Measurements from ENCODE around the gene MFSD6. TPM values are rescaled to one million over a fixed set of nuclear protein-coding genes. Genes with fewer than 3 reads are reported as not detected.

The MFSD6 gene
- total RNA-seq, 3 donors from 2014 or later (not counting 1 experiment from before 2014, with no cell fraction given): 36.7 to 50.5 (median 48.0) TPM

DNA sequence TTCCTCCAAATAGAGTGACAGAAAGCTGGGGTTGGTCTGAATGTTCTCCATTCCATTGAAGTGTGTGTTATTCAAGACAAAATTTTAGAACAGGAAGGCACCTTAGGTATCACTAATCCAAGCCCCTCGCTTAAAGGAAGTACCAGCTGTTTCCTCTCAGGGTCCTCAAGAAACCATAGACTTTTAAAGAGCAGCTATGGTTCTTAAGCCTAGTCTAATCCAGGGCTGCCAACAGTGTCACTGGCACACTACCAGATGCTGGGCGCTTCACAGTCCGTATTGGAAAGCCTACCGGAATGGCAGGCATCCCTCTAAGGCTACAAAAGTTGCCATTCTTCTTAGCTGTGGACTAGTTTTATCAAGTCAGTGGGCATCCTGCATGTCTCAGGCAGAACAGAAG is 124.4 kb downstream of the MFSD6 start:
- no peaks in the 10 kb centered on the region for H3K27me3 Mint-ChIP-seq (ENCODE audit: low read depth in 2 of 2)
- peaks cover 9% of the 10 kb centered on the region for H3K36me3 Mint-ChIP-seq
- intact Hi-C loops (cut with micrococcal nuclease): loop anchor here (5.0 to 10.0 kb wide), 3 partner anchors 165 to 748 kb away; partner anchors contain the start of genes GLS, ORMDL1 and PMS1
- DNase-seq: no peak
- no peaks in the 10 kb centered on the region for H3K36me3 ChIP-seq (ENCODE audit: control insufficient read depth, insufficient read depth, low read length)
- H3K9me3 ChIP-seq (ENCODE audit: control insufficient read depth, insufficient read depth, low read length): no peaks in the 10 kb centered on the region
- peaks cover 46 to 55% of the 10 kb centered on the region in 2 donors for H3K4me1 Mint-ChIP-seq
- no peak for ATAC-seq
- no peaks in the 10 kb centered on the region for H3K27me3 ChIP-seq (ENCODE audit: control insufficient read depth, insufficient read depth, low read length)
- TF ChIP-seq, protein P1, sequence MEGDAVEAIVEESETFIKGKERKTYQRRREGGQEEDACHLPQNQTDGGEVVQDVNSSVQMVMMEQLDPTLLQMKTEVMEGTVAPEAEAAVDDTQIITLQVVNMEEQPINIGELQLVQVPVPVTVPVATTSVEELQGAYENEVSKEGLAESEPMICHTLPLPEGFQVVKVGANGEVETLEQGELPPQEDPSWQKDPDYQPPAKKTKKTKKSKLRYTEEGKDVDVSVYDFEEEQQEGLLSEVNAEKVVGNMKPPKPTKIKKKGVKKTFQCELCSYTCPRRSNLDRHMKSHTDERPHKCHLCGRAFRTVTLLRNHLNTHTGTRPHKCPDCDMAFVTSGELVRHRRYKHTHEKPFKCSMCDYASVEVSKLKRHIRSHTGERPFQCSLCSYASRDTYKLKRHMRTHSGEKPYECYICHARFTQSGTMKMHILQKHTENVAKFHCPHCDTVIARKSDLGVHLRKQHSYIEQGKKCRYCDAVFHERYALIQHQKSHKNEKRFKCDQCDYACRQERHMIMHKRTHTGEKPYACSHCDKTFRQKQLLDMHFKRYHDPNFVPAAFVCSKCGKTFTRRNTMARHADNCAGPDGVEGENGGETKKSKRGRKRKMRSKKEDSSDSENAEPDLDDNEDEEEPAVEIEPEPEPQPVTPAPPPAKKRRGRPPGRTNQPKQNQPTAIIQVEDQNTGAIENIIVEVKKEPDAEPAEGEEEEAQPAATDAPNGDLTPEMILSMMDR (IDR thresholded peaks at IDR 0.05): no peak
- H3K27ac Mint-ChIP-seq: peak overlapping the region; percentile 98 to 99
- peaks cover 18% of the 10 kb centered on the region for H3K4me1 ChIP-seq (ENCODE audit: control insufficient read depth, insufficient read depth, low read length)
- no peaks in the 10 kb centered on the region for H3K9me3 Mint-ChIP-seq
- peak overlapping the region; percentile 42 for H3K27ac ChIP-seq (ENCODE audit: low read length)
- WGBS (ENCODE audit: insufficient coverage): 41% methylated on average over 4 of the region's 4 CpGs
- H3K4me3 Mint-ChIP-seq: peak overlapping the region; percentile 17
- no peak overlapping the region for H3K4me3 ChIP-seq (ENCODE audit: low read length)

DNA sequence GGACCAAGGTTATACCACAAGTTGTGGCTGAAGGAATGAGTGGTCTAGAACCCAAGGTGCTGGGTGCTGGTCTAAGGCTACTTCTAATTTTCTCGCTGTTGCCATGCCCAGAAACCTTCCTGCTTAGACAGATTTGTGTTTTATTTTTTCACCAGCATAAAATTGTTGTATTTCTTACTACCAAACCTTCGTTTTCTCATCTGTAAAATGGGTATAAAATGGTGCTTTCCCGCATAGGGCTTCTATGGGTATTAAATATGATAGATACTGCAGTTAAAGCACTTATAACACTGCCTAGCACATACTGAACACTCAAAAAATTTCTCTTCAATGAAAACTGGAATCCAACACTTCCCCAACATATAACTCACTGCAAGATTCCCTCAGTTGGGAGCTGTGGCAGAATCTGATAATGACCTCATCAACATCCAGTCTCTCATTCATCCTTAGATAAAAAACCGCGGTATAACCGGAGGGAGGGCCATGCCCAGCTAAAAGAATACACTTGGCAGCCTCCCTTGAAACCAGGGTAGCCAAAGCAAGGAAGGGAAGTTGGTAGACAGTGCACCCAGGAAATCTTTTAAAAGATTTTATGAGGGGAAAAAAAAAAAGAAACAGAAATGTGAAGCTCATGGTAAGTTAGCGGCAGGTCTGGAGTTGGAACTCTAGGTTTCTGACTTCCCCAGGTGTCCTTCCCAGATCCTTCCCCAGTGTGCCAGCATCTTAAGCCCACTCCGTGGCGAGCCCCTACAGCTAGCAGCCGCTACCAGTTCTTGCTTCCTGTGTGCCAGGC is 125.2 kb downstream of the MFSD6 start:
- TF ChIP-seq, protein P1 (IDR thresholded peaks at IDR 0.05): no peak
- H3K27me3 Mint-ChIP-seq (ENCODE audit: low read depth in 2 of 2): no peaks in the 10 kb centered on the region
- intact Hi-C loops (cut with micrococcal nuclease): loop anchor here (5.0 to 10.0 kb wide), 3 partner anchors 164 to 749 kb away; partner anchors contain the start of genes GLS, ORMDL1 and PMS1
- H3K4me3 Mint-ChIP-seq: peak overlapping the region; percentile 97
- no peaks in the 10 kb centered on the region for H3K9me3 Mint-ChIP-seq
- Histone ChIP-seq H3K4me1 (ENCODE audit: control insufficient read depth, insufficient read depth, low read length) (peaks cover 18% of the 10 kb centered on the region), H3K27ac (ENCODE audit: low read length) (peak overlapping the region; percentile 93), H3K27me3 (ENCODE audit: control insufficient read depth, insufficient read depth, low read length) (no peaks in the 10 kb centered on the region), H3K4me3 (ENCODE audit: low read length) (peak overlapping the region; percentile 74), H3K9me3 (ENCODE audit: control insufficient read depth, insufficient read depth, low read length) (no peaks in the 10 kb centered on the region), H3K36me3 (ENCODE audit: control insufficient read depth, insufficient read depth, low read length) (no peaks in the 10 kb centered on the region)
- H3K4me1 Mint-ChIP-seq: peaks cover 52 to 55% of the 10 kb centered on the region in 2 donors
- ATAC-seq (peak in 1 of 3 donors; percentile 26), DNase-seq (no peak)
- H3K36me3 Mint-ChIP-seq: peaks cover 9% of the 10 kb centered on the region
- peak overlapping the region; percentile 98 to 99 for H3K27ac Mint-ChIP-seq
- 20% methylated on average over 6 of the region's 10 CpGs for WGBS (ENCODE audit: insufficient coverage)

DNA sequence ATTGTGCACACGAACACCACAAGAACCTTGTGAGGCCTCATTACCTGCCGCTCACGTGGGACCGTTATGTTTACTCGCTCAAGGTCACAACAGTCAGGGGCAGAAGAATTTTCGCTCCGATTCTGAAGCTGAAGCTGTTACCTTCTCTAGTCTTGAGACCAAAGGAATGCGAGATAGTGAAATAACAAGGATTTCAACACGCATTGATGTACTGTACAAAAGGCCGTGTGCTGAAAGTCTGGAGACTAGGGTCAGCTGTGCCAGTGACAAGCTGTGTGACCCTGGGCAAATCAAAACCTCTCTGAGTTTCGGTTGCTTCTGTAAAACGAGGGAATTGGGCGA is 125.8 kb downstream of the MFSD6 start:
- no peaks in the 10 kb centered on the region for H3K27me3 Mint-ChIP-seq (ENCODE audit: low read depth in 2 of 2)
- peaks cover 50% of the 10 kb centered on the region in 2 donors for H3K4me1 Mint-ChIP-seq
- H3K36me3 Mint-ChIP-seq: peaks cover 11% of the 10 kb centered on the region
- peak overlapping the region; percentile 74 for H3K4me3 ChIP-seq (ENCODE audit: low read length)
- intact Hi-C loops (cut with micrococcal nuclease): loop anchor here (1.0 to 10.0 kb wide), 6 partner anchors 18 to 749 kb away; partner anchors contain the start of genes GLS, NAB1, ORMDL1 and PMS1
- TF ChIP-seq, protein P1 (IDR thresholded peaks at IDR 0.05): no peak
- H3K9me3 ChIP-seq (ENCODE audit: control insufficient read depth, insufficient read depth, low read length): no peaks in the 10 kb centered on the region
- WGBS (ENCODE audit: insufficient coverage): 1% methylated on average over 13 of the region's 13 CpGs
- H3K36me3 ChIP-seq (ENCODE audit: control insufficient read depth, insufficient read depth, low read length): no peaks in the 10 kb centered on the region
- H3K27ac ChIP-seq (ENCODE audit: low read length): peak overlapping the region; percentile 93
- peaks cover 2 to 6% of the 10 kb centered on the region in 2 donors for H3K9me3 Mint-ChIP-seq
- ATAC-seq: peak in 2 of 3 donors; percentile 25 to 27
- H3K27me3 ChIP-seq (ENCODE audit: control insufficient read depth, insufficient read depth, low read length): no peaks in the 10 kb centered on the region
- peak overlapping the region; percentile 97 for H3K4me3 Mint-ChIP-seq
- peak overlapping the region; percentile 98 to 99 for H3K27ac Mint-ChIP-seq
- DNase-seq: peak; percentile 30 to 83
- peaks cover 18% of the 10 kb centered on the region for H3K4me1 ChIP-seq (ENCODE audit: control insufficient read depth, insufficient read depth, low read length)

Data from natural killer cell (primary cell).